HG02763 (cell line): ENCODE results near the gene LAMTOR2.

Experiments
- ATAC-seq: cut with Tn5 transposase; IDR thresholded peaks from one replicate; pipeline ENCODE4 v1.9.1; 2021; ENCODE audit warnings: mild to moderate bottlenecking, moderate library complexity; ENCODE audit not compliant: unreplicated experiment

Gene LAMTOR2

DNA sequence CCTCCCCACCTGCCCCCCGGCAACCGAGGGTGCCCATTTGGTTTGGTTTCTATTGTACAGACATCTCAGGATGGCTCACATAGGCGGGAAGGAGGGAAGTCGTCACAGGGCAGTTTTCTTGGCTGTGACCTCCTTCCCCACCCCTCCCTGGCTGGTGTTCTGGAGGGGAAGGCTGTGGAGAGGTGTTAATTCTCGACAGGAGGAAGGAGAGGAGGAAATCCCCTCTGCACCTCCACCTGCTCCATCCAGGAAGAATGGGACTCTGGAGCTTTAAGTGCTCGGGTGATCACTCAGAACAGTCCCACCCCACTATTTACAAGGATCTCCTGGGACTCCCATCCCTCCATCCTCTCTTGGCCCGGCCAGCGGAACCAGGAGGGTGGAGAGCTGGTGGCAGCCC is 20.1 kb downstream of the LAMTOR2 start:
- ATAC-seq, result no peak

DNA sequence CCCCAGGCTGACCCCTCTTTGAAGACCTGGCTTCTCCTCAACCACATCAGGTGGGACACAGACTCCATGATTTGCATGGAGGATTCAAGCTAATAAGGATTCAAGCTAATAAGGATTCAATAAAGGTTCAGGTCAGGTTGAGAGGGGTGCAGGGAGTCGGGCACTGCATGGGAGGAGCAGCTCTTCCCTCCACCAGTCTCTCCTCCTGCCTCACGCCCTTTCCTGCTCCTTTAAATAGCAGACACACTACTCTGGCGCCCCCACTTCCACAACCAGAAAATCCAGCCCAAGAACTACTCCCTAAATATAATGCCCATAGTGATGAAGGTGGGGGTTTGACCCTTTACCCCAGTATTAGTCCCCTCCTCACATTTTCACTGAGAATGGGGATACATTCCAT is 20.6 kb downstream of the LAMTOR2 start:
- ATAC-seq, result no peak

- no peak for ATAC-seq
Observed at GRCh38 chr1:156075775-156076204, 21.2 kb downstream of the LAMTOR2 start.

GRCh38 chr1:156076609-156077429 is 22.2 kb downstream of the LAMTOR2 start:
- ATAC-seq, result no peak

DNA sequence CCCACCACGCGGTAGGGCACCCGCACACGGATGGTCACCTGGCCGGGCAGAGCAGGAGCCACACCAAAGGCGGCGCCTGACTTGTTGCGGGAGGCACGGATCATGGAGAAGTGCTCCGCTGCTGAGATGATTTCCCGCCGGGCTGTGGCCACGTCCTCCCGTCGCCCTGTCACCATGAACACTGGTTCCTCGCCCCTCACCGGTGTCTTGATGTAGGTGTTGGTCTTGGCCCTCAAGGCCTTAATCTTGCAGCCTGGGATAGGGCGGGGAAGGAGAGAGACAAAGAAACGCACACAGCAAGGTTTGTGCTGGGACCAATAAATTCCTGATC is 22.8 kb downstream of the LAMTOR2 start:
- ATAC-seq, result no peak

DNA sequence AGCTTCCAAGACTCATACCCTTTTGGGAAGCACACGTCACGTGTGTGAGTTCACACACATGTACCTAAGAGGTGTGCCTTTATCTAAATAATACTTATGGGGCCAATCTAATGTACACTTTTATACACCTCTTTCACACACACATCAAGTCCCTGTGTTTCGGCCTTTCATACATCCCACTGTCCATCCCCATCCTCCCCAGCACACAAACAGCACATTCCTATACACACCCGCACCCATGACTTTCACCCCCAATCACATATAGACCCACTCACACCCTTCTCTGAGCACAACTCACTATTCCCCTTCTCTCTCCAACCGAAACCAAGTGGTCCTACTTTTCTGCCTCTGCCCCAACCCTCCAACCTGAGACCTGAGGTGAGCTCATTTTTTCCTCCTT is 24.1 kb downstream of the LAMTOR2 start:
- no peak for ATAC-seq

GRCh38 chr1:156079762-156080161 is 25.2 kb downstream of the LAMTOR2 start:
- no peak for ATAC-seq

DNA sequence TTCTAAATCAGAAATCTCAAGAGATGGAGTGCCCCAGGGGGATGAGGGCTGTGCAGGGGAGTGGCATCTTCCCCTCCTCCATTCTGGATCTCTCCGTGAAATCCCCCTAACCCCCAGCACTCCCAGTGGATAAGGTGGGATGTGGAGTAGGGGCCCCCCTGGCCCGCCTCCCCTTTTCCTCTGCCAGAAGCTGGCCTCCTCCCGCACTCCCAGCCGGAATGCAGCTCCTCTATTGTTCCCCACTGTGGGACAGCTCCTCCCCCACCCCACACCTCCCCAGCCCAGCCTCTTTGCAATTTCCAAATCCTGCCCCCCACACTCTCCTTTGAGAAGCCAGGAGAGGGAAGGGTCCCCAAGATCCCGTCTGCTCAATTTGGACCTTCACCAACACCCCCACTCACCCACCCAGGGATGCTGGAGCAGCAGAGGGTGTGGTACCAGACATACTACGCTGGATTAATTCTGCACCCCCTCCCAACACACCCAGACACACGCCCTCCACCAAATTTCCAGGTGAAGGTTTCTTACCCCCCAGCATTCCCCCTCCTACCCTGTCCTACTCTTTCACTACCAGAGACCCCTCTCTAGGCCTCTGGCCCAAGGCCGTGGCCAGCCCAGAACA is 25.8 kb downstream of the LAMTOR2 start:
- no peak for ATAC-seq

DNA sequence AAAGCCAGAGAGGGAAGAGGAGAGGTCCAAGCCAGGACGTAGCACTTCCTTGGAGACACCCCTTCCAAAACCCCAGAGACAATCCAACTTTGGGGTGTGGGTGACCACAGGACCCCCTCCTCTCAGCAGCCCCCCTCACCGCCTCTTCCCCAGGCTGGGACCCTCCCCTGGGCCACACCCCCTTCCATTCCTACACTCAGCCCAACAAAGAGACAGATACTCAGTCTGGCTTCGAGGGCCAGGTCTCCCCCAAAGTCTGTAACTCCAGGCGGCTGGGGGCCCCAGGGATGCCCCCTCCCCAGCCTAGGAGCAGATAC is 26.2 kb downstream of the LAMTOR2 start:
- ATAC-seq, result no peak

- no peak for ATAC-seq
Observed at GRCh38 chr1:156081180-156081916, 26.8 kb downstream of the LAMTOR2 start.

GRCh38 chr1:156081917-156082308 is 27.3 kb downstream of the LAMTOR2 start:
- no peak for ATAC-seq

GRCh38 chr1:156082309-156083091 is 27.9 kb downstream of the LAMTOR2 start, which contains the start of gene MEX3A:
TSS of gene MEX3A (minus strand) at chr1:156082465. CDS start at chr1:156081998, 467 bp downstream.
- no peak for ATAC-seq

DNA sequence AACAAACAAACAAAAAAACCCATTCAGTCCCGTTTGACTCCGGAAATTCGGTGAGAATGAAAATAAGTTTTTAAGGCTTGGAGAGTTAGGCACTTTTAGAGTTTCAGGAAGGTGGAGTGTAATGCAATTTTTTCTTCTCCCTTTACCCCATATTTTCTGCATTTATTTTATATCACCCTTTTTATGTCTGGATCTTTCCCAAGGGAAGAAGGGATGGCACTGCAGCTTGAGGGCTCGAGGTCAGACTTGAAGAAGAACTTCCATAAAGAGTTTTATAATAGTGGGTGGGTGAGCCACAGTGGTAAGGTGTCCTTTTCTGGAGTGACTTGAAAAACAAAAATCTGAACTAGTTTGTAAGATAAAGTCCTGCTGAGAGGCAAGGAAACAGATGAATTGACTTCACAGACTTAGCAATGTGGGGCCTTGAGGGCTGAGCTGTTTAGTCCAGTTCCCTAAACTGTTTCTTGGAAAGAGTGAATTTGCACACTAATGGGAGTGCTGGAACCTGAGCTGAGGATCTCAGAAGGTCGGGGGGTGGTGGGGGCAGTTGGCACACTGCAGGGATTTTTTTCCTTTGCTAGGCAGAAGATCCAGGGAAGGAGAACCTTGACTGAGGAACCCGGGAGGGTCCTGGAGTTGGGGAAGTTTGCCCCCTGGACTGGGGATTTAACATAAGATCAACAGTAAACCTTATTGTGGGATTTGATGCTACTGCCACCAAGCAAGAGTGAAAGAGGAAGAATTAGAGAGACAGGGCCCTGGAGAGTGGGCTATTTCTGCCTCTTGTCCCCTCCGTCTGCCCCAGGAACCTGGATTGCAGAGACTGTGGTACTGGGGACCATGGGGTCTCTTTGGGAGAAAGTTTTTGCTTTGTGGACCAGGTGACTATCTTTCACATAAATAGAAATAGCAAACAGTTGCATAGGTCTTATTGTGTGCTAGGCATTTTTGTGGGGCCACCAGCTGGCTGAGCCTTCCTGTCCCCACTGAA is 29.5 kb downstream of the LAMTOR2 start:
- no peak for ATAC-seq

- no peak for ATAC-seq
Observed at GRCh38 chr1:156086256-156086662, 31.7 kb downstream of the LAMTOR2 start.

DNA sequence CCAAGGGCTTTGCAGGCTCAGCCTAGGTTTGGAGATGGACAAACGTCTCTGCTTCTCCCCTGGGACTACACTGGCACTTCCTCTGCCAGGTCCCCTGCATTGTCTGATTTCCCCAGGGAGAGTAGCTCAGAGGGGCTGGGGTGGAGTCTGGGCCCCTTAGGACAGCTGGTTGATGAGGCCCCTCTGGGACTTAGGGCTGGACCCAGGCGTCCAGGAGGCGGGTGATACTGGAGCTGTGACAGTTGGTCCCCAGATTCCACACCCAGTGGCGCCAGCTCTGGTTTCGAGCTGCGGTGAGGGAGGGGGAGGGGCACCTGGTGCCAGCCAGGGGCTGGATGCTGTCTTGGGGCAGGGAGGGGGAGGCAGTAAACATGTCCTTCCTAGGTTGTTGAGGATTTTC is 35.1 kb downstream of the LAMTOR2 start:
- no peak for ATAC-seq

GRCh38 chr1:156090138-156090839 is 35.7 kb downstream of the LAMTOR2 start:
- ATAC-seq, result no peak

- ATAC-seq, result peak; percentile 56
Observed at GRCh38 chr1:156090840-156091188, 36.2 kb downstream of the LAMTOR2 start.

GRCh38 chr1:156091610-156092009 is 37.0 kb downstream of the LAMTOR2 start:
- no peak for ATAC-seq

- no peak for ATAC-seq
Observed at GRCh38 chr1:156095906-156096508, 41.4 kb downstream of the LAMTOR2 start.
